Measurements from ENCODE around the gene TMEM81. TPM values are rescaled to one million over a fixed set of nuclear protein-coding genes. Genes with fewer than 3 reads are reported as not detected.

The TMEM81 gene
- total RNA-seq, 1 experiment from 2014 or later, result 4.2 TPM

GRCh38 chr1:205108464-205108863, 24.2 kb upstream of the TMEM81 start:
- H3K4me3 Mint-ChIP-seq (ENCODE audit: unreplicated experiment), result no peak overlapping the region
- H3K9me3 Mint-ChIP-seq (ENCODE audit: unreplicated experiment), result no peaks in the 10 kb centered on the region
- no peaks in the 10 kb centered on the region for H3K27me3 Mint-ChIP-seq (ENCODE audit: insufficient read depth, unreplicated experiment)
- no peaks in the 10 kb centered on the region for H3K4me1 Mint-ChIP-seq (ENCODE audit: insufficient read depth, unreplicated experiment)
- H3K36me3 Mint-ChIP-seq (ENCODE audit: insufficient read depth, unreplicated experiment), result peaks cover 71% of the 10 kb centered on the region
- BruUV-seq (replicated peaks), result no TSS peak
- intact Hi-C loops (cut with micrococcal nuclease), result no loop called here
- no peak for DNase-seq (ENCODE audit: unreplicated experiment)
- ChIA-PET CTCF (interaction anchor here (0.6 to 3.4 kb wide), 11 partner anchors 9 to 165 kb away, joined by 3 to 21 read pairs (median 6); no protein-coding TSS in a partner anchor), POLR2A (interaction anchor here (0.7 to 6.7 kb wide), 4 partner anchors 9 to 134 kb away, joined by 3 to 71 read pairs (median 4); partner anchors contain the start of gene RBBP5)
- TF ChIP-seq CTCF (IDR thresholded peaks at IDR 0.05; ENCODE audit: unreplicated experiment), result no peak
- H3K27ac Mint-ChIP-seq (ENCODE audit: low read depth, unreplicated experiment), result peak overlapping the region; percentile 7

GRCh38 chr1:205107327-205107726, 23.1 kb upstream of the TMEM81 start:
- DNase-seq (ENCODE audit: unreplicated experiment), result no peak
- H3K27me3 Mint-ChIP-seq (ENCODE audit: insufficient read depth, unreplicated experiment), result no peaks in the 10 kb centered on the region
- ChIA-PET POLR2A (no interaction called here), CTCF (interaction anchor here (0.7 to 3.4 kb wide), 3 partner anchors 15 to 1619 kb away, joined by 3 to 21 read pairs (median 4); no protein-coding TSS in a partner anchor)
- no peak for TF ChIP-seq CTCF (IDR thresholded peaks at IDR 0.05; ENCODE audit: unreplicated experiment)
- H3K36me3 Mint-ChIP-seq (ENCODE audit: insufficient read depth, unreplicated experiment), result peaks cover 75% of the 10 kb centered on the region
- H3K4me3 Mint-ChIP-seq (ENCODE audit: unreplicated experiment), result no peak overlapping the region
- intact Hi-C loops (cut with micrococcal nuclease), result no loop called here
- BruUV-seq (replicated peaks), result no TSS peak
- H3K27ac Mint-ChIP-seq (ENCODE audit: low read depth, unreplicated experiment), result no peak overlapping the region
- no peaks in the 10 kb centered on the region for H3K9me3 Mint-ChIP-seq (ENCODE audit: unreplicated experiment)
- H3K4me1 Mint-ChIP-seq (ENCODE audit: insufficient read depth, unreplicated experiment), result no peaks in the 10 kb centered on the region

GRCh38 chr1:205102404-205102803, 18.1 kb upstream of the TMEM81 start:
- POLR2A ChIA-PET, result interaction anchor here (1.0 kb wide), 1 partner anchor 20 kb away, joined by 3 read pairs; no protein-coding TSS in a partner anchor

GRCh38 chr1:205098242-205098641, 14.0 kb upstream of the TMEM81 start:
- Mint-ChIP-seq H3K4me1 (ENCODE audit: insufficient read depth, unreplicated experiment) (no peaks in the 10 kb centered on the region), H3K9me3 (ENCODE audit: unreplicated experiment) (no peaks in the 10 kb centered on the region), H3K36me3 (ENCODE audit: insufficient read depth, unreplicated experiment) (peaks cover 98% of the 10 kb centered on the region), H3K27ac (ENCODE audit: low read depth, unreplicated experiment) (no peak overlapping the region), H3K27me3 (ENCODE audit: insufficient read depth, unreplicated experiment) (no peaks in the 10 kb centered on the region), H3K4me3 (ENCODE audit: unreplicated experiment) (no peak overlapping the region)
- no peak for DNase-seq (ENCODE audit: unreplicated experiment)
- intact Hi-C loops (cut with micrococcal nuclease), result no loop called here
- ChIA-PET CTCF (interaction anchor here (0.6 to 3.5 kb wide), 5 partner anchors 10 to 571 kb away, joined by 3 to 14 read pairs (median 4); no protein-coding TSS in a partner anchor), POLR2A (interaction anchor here (2.7 to 3.7 kb wide), 2 partner anchors 9 to 24 kb away, joined by 10 to 23 read pairs; partner anchors contain the start of gene RBBP5)
- no peak for TF ChIP-seq CTCF (IDR thresholded peaks at IDR 0.05; ENCODE audit: unreplicated experiment)
- no TSS peak for BruUV-seq (replicated peaks)

More at GRCh38 chr1:205102404-205102803, 18.1 kb upstream of the TMEM81 start:
- no peak for DNase-seq (ENCODE audit: unreplicated experiment)
- H3K27me3 Mint-ChIP-seq (ENCODE audit: insufficient read depth, unreplicated experiment), result no peaks in the 10 kb centered on the region
- BruUV-seq (replicated peaks), result no TSS peak
- H3K27ac Mint-ChIP-seq (ENCODE audit: low read depth, unreplicated experiment), result no peak overlapping the region
- no peaks in the 10 kb centered on the region for H3K4me1 Mint-ChIP-seq (ENCODE audit: insufficient read depth, unreplicated experiment)
- TF ChIP-seq CTCF (IDR thresholded peaks at IDR 0.05; ENCODE audit: unreplicated experiment), result no peak
- H3K36me3 Mint-ChIP-seq (ENCODE audit: insufficient read depth, unreplicated experiment), result peaks cover 98% of the 10 kb centered on the region
- H3K4me3 Mint-ChIP-seq (ENCODE audit: unreplicated experiment), result no peak overlapping the region
- H3K9me3 Mint-ChIP-seq (ENCODE audit: unreplicated experiment), result no peaks in the 10 kb centered on the region
- intact Hi-C loops (cut with micrococcal nuclease), result no loop called here
- CTCF ChIA-PET, result interaction anchor here (0.6 to 2.4 kb wide), 4 partner anchors 41 to 1583 kb away, joined by 3 to 8 read pairs (median 3); no protein-coding TSS in a partner anchor

Measured in MCF 10A (cell line).